Activated CD4-positive, alpha-beta T cell treated with anti-CD3 and anti-CD28 coated beads, Interleukin-2, Interleukin-6, amounts not matched to agents 100 ng/mL and 50 ng/mL, durations not matched to agents 16 hours and 8 hours (primary cell): ENCODE data around the gene FAM107B.

Source experiments
- DNase-seq: peaks from one replicate; pipeline ENCODE4 v3.0.0-alpha.2; 2020

The FAM107B gene

GRCh38 chr10:14526326-14526725 is 248.4 kb downstream of the FAM107B start:
- DNase-seq, result no peak

- DNase-seq, result no peak
Measured at GRCh38 chr10:14524691-14525324, 249.9 kb downstream of the FAM107B start.

GRCh38 chr10:14523286-14523685 is 251.4 kb downstream of the FAM107B start:
- no peak for DNase-seq

- no peak for DNase-seq
Measured at GRCh38 chr10:14519785-14520184, 254.9 kb downstream of the FAM107B start.

- DNase-seq, result no peak
Measured at GRCh38 chr10:14518149-14518548, 256.5 kb downstream of the FAM107B start.

GRCh38 chr10:14513123-14513522 is 261.6 kb downstream of the FAM107B start:
- no peak for DNase-seq

GRCh38 chr10:14510346-14510745 is 264.4 kb downstream of the FAM107B start:
- no peak for DNase-seq

- DNase-seq, result no peak
Measured at GRCh38 chr10:14508725-14509124, 266.0 kb downstream of the FAM107B start.

GRCh38 chr10:14507781-14508180 is 266.9 kb downstream of the FAM107B start:
- no peak for DNase-seq

- DNase-seq, result peak; percentile 51
Measured at GRCh38 chr10:14507176-14507575, 267.5 kb downstream of the FAM107B start.

- no peak for DNase-seq
Measured at GRCh38 chr10:14502431-14502830, 272.3 kb downstream of the FAM107B start.

GRCh38 chr10:14500172-14500765 is 274.4 kb downstream of the FAM107B start:
- no peak for DNase-seq

- DNase-seq, result no peak
Measured at GRCh38 chr10:14499601-14499904, 275.1 kb downstream of the FAM107B start.

GRCh38 chr10:14498326-14498725 is 276.4 kb downstream of the FAM107B start:
- no peak for DNase-seq

- no peak for DNase-seq
Measured at GRCh38 chr10:14491811-14492210, 282.9 kb downstream of the FAM107B start.

GRCh38 chr10:14489522-14490177 is 285.0 kb downstream of the FAM107B start:
- no peak for DNase-seq

- no peak for DNase-seq
Measured at GRCh38 chr10:14487488-14487883, 287.2 kb downstream of the FAM107B start.

- no peak for DNase-seq
Measured at GRCh38 chr10:14486777-14487487, 287.8 kb downstream of the FAM107B start.

GRCh38 chr10:14485986-14486385 is 288.7 kb downstream of the FAM107B start:
- no peak for DNase-seq

GRCh38 chr10:14483417-14483816 is 291.3 kb downstream of the FAM107B start:
- DNase-seq, result no peak

- DNase-seq, result no peak
Measured at GRCh38 chr10:14481752-14482151, 292.9 kb downstream of the FAM107B start.

GRCh38 chr10:14481014-14481413 is 293.7 kb downstream of the FAM107B start:
- no peak for DNase-seq

GRCh38 chr10:14478604-14479003 is 296.1 kb downstream of the FAM107B start:
- DNase-seq, result peak; percentile 24

- DNase-seq, result no peak
Measured at GRCh38 chr10:14478201-14478600, 296.5 kb downstream of the FAM107B start.
